Activated naive CD8-positive, alpha-beta T cell treated with anti-CD3 and anti-CD28 coated beads, Interleukin-2, amount 50 U/mL, for 24 hours (primary cell): ENCODE data around the gene TRMT61B.

ENCODE experiments used
- ATAC-seq: fragments of 150-1000 bp; cut with Tn5 transposase; one replicate; pipeline ENCODE4 v1.10.0; 2021
- DNase-seq: peaks from one replicate; pipeline ENCODE4 v3.0.0; 2021
- H3K27ac Mint-ChIP-seq: one replicate; pipeline ENCODE4 v1.8.0; 2021; ENCODE audit warnings: mild to moderate bottlenecking, mixed read lengths
- H3K27me3 Mint-ChIP-seq: one replicate; pipeline ENCODE4 v1.8.0; 2021; ENCODE audit warnings: mixed read lengths
- H3K36me3 Mint-ChIP-seq: one replicate; pipeline ENCODE4 v1.8.0; 2021; ENCODE audit warnings: low read depth, mixed read lengths
- H3K4me1 Mint-ChIP-seq: one replicate; pipeline ENCODE4 v1.8.0; 2021; ENCODE audit warnings: mixed read lengths
- H3K4me3 Mint-ChIP-seq: one replicate; pipeline ENCODE4 v1.8.0; 2021; ENCODE audit warnings: mild to moderate bottlenecking, moderate library complexity, mixed read lengths
- H3K9me3 Mint-ChIP-seq: one replicate; pipeline ENCODE4 v1.8.0; 2021; ENCODE audit warnings: mixed read lengths

The TRMT61B gene

GRCh38 chr2:28870146-28870891 lies at the start of gene TRMT61B:
TRMT61B (minus strand) TSS chr2:28870309; CDS start chr2:28870277, 32 bp downstream.
- ATAC-seq (peak; percentile 94), DNase-seq (peak; percentile 99)
- peaks cover 14% of the 10 kb centered on the region for H3K36me3 Mint-ChIP-seq
- H3K27ac Mint-ChIP-seq, result peak within 1 kb of the TSS; percentile 90
- peaks cover 39% of the 10 kb centered on the region for H3K4me1 Mint-ChIP-seq
- H3K9me3 Mint-ChIP-seq, result no peaks in the 10 kb centered on the region
- H3K27me3 Mint-ChIP-seq, result peaks cover under 1% of the 10 kb centered on the region
- H3K4me3 Mint-ChIP-seq, result peak within 1 kb of the TSS; percentile 95

GRCh38 chr2:28915939-28916338 lies 45.8 kb upstream of the TRMT61B start:
- no peak overlapping the region for H3K27ac Mint-ChIP-seq

GRCh38 chr2:28909655-28910353 lies 39.7 kb upstream of the TRMT61B start:
- Mint-ChIP-seq H3K36me3 (peaks cover 84% of the 10 kb centered on the region), H3K9me3 (no peaks in the 10 kb centered on the region), H3K4me3 (no peak overlapping the region), H3K27ac (no peak overlapping the region), H3K27me3 (no peaks in the 10 kb centered on the region), H3K4me1 (peaks cover 9% of the 10 kb centered on the region)
- ATAC-seq (no peak), DNase-seq (no peak)

More at GRCh38 chr2:28915939-28916338, 45.8 kb upstream of the TRMT61B start:
- no peak for DNase-seq
- Mint-ChIP-seq H3K4me3 (no peak overlapping the region), H3K36me3 (peaks cover 63% of the 10 kb centered on the region), H3K4me1 (peaks cover 1% of the 10 kb centered on the region), H3K9me3 (no peaks in the 10 kb centered on the region), H3K27me3 (no peaks in the 10 kb centered on the region)
- no peak for ATAC-seq

- Mint-ChIP-seq H3K4me3 (no peak overlapping the region), H3K27me3 (no peaks in the 10 kb centered on the region), H3K27ac (no peak overlapping the region), H3K9me3 (no peaks in the 10 kb centered on the region), H3K36me3 (peaks cover 81% of the 10 kb centered on the region), H3K4me1 (peaks cover 15% of the 10 kb centered on the region)
- DNase-seq, result no peak
- ATAC-seq, result no peak
These were observed 38.1 kb upstream of the TRMT61B start for GRCh38 chr2:28908172-28908571.

GRCh38 chr2:28906821-28907220 lies 36.7 kb upstream of the TRMT61B start:
- Mint-ChIP-seq H3K9me3 (no peaks in the 10 kb centered on the region), H3K27me3 (no peaks in the 10 kb centered on the region), H3K4me3 (no peak overlapping the region), H3K36me3 (peaks cover 79% of the 10 kb centered on the region), H3K4me1 (peaks cover 21% of the 10 kb centered on the region), H3K27ac (no peak overlapping the region)
- no peak for ATAC-seq
- no peak for DNase-seq

- no peaks in the 10 kb centered on the region for H3K27me3 Mint-ChIP-seq
- ATAC-seq (no peak), DNase-seq (no peak)
- H3K9me3 Mint-ChIP-seq, result no peaks in the 10 kb centered on the region
- peaks cover 76% of the 10 kb centered on the region for H3K36me3 Mint-ChIP-seq
- H3K4me3 Mint-ChIP-seq, result no peak overlapping the region
- no peak overlapping the region for H3K27ac Mint-ChIP-seq
- peaks cover 23% of the 10 kb centered on the region for H3K4me1 Mint-ChIP-seq
These were observed 36.3 kb upstream of the TRMT61B start for GRCh38 chr2:28906376-28906775.

GRCh38 chr2:28905533-28905932 lies 35.4 kb upstream of the TRMT61B start:
- ATAC-seq (no peak), DNase-seq (no peak)
- Mint-ChIP-seq H3K4me3 (no peak overlapping the region), H3K4me1 (peaks cover 32% of the 10 kb centered on the region), H3K9me3 (no peaks in the 10 kb centered on the region), H3K36me3 (peaks cover 76% of the 10 kb centered on the region), H3K27ac (no peak overlapping the region), H3K27me3 (no peaks in the 10 kb centered on the region)

GRCh38 chr2:28904802-28905457 lies 34.8 kb upstream of the TRMT61B start:
- Mint-ChIP-seq H3K27ac (peak overlapping the region; percentile 44), H3K4me1 (peaks cover 34% of the 10 kb centered on the region), H3K36me3 (peaks cover 73% of the 10 kb centered on the region), H3K4me3 (no peak overlapping the region), H3K9me3 (no peaks in the 10 kb centered on the region), H3K27me3 (no peaks in the 10 kb centered on the region)
- no peak for ATAC-seq
- no peak for DNase-seq

- H3K36me3 Mint-ChIP-seq, result peaks cover 69% of the 10 kb centered on the region
These were observed 34.2 kb upstream of the TRMT61B start for GRCh38 chr2:28904295-28904694.

GRCh38 chr2:28902584-28902983 lies 32.5 kb upstream of the TRMT61B start:
- Mint-ChIP-seq H3K9me3 (no peaks in the 10 kb centered on the region), H3K4me3 (no peak overlapping the region), H3K4me1 (peaks cover 54% of the 10 kb centered on the region), H3K36me3 (peaks cover 64% of the 10 kb centered on the region), H3K27ac (no peak overlapping the region), H3K27me3 (no peaks in the 10 kb centered on the region)
- no peak for DNase-seq
- ATAC-seq, result no peak

More at GRCh38 chr2:28904295-28904694, 34.2 kb upstream of the TRMT61B start:
- DNase-seq, result no peak
- ATAC-seq, result no peak
- Mint-ChIP-seq H3K4me1 (peaks cover 38% of the 10 kb centered on the region), H3K9me3 (no peaks in the 10 kb centered on the region), H3K4me3 (no peak overlapping the region), H3K27ac (no peak overlapping the region), H3K27me3 (no peaks in the 10 kb centered on the region)

GRCh38 chr2:28901841-28902240 lies 31.7 kb upstream of the TRMT61B start:
- Mint-ChIP-seq H3K9me3 (no peaks in the 10 kb centered on the region), H3K27me3 (no peaks in the 10 kb centered on the region), H3K27ac (no peak overlapping the region), H3K36me3 (peaks cover 63% of the 10 kb centered on the region), H3K4me1 (peaks cover 60% of the 10 kb centered on the region), H3K4me3 (no peak overlapping the region)
- DNase-seq (no peak), ATAC-seq (no peak)

GRCh38 chr2:28901202-28901601 lies 31.1 kb upstream of the TRMT61B start:
- DNase-seq, result no peak
- no peaks in the 10 kb centered on the region for H3K27me3 Mint-ChIP-seq
- peaks cover 67% of the 10 kb centered on the region for H3K4me1 Mint-ChIP-seq
- no peak overlapping the region for H3K27ac Mint-ChIP-seq
- ATAC-seq, result no peak
- no peaks in the 10 kb centered on the region for H3K9me3 Mint-ChIP-seq
- H3K36me3 Mint-ChIP-seq, result peaks cover 63% of the 10 kb centered on the region
- H3K4me3 Mint-ChIP-seq, result no peak overlapping the region

GRCh38 chr2:28898048-28898447 lies 27.9 kb upstream of the TRMT61B start:
- Mint-ChIP-seq H3K9me3 (no peaks in the 10 kb centered on the region), H3K27me3 (no peaks in the 10 kb centered on the region), H3K4me3 (peak overlapping the region; percentile 100), H3K27ac (peak overlapping the region; percentile 1), H3K36me3 (peaks cover 49% of the 10 kb centered on the region), H3K4me1 (peaks cover 61% of the 10 kb centered on the region)
- no peak for ATAC-seq
- DNase-seq, result no peak

GRCh38 chr2:28896906-28897305 lies 26.8 kb upstream of the TRMT61B start:
- H3K27ac Mint-ChIP-seq, result peak overlapping the region; percentile 57
- peaks cover 55% of the 10 kb centered on the region for H3K4me1 Mint-ChIP-seq
- peaks cover 41% of the 10 kb centered on the region for H3K36me3 Mint-ChIP-seq
- ATAC-seq (no peak), DNase-seq (no peak)
- peak overlapping the region; percentile 100 for H3K4me3 Mint-ChIP-seq
- no peaks in the 10 kb centered on the region for H3K9me3 Mint-ChIP-seq
- H3K27me3 Mint-ChIP-seq, result no peaks in the 10 kb centered on the region
